Posterior vena cava (tissue), 2 donors: ENCODE results near the gene FHOD1. TPM values are rescaled to one million over a fixed set of nuclear protein-coding genes. Genes with fewer than 3 reads are reported as not detected.

Experiments
- DNase-seq: peaks from one replicate; pipeline ENCODE4 v3.0.0-alpha.2; 2020; ENCODE audit warnings: low spot score
- intact Hi-C, 2 donors: fragments of 100-400 bp; cut with DNase I; formaldehyde crosslinking; loops; one replicate each; pipeline versions ENCODE4 v1.14.1 to v1.14.2; 2022 to 2023
- total RNA-seq, 2 donors: library from RNA; stranded (reverse); fragmentation: NEBNext Ultra II Directional; extraction: Animal tissue kit (Norgen Biotek cat#: 25700); gene quantifications; one replicate each; pipeline ENCODE4 v1.2.1, GENCODE V29; 2021
- donor health status: DM: yes; HTN: yes; CAD: no.
- donor health status: DM: yes; HTN: yes; CAD: no.

The FHOD1 gene
- total RNA-seq, 2 donors from 2014 or later: 23.8 to 32.9 TPM

DNA sequence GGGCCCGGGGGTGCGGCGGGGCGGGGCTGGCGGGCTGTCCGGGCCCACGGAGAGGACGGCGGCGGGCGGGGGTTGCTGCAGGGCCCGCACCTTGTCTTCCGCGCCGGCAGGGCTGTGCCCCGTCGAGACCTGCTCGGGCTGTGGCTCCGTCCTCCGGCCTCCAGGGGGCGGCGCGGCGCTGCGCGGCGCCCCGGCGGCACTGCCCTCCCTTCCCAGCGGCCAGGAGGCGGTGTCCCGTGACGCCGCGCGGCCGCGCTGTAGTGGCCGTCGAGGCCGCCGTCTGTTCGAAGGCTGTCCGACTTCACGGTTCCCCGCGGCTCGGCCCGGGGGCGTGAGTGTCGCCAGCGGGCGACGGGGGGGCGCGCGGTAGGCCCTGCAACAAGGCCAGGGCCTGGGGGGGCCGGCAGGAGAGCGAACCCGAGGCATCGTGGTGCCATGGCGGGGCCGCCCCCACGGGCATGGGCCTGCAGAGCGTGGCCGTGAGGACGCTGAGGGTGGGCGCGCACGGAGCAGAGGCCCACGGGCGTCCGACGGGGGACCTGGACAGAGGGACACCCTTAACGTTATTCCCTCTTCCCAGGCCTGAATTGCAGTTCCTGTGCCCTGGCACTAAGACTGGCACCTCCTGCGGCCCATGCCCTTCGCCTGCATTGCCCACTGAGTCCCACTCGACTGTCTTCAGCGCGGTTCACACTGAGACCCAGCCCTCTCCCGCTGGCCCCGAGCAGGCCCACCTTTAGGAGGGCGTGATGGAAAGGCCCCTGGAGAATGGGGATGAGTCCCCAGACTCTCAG is 32.2 kb upstream of the FHOD1 start, which contains the start of gene PLEKHG4:
TSS of gene PLEKHG4 (plus strand) at position 237 of the 794 bp plus-strand sequence. CDS start at position 750, 513 bp downstream.
- intact Hi-C loops: loop anchor here in 1 of 2 donors (10.0 kb wide), 1 partner anchor 1105 kb away; no protein-coding TSS in a partner anchor
- DNase-seq: peak; percentile 93

DNA sequence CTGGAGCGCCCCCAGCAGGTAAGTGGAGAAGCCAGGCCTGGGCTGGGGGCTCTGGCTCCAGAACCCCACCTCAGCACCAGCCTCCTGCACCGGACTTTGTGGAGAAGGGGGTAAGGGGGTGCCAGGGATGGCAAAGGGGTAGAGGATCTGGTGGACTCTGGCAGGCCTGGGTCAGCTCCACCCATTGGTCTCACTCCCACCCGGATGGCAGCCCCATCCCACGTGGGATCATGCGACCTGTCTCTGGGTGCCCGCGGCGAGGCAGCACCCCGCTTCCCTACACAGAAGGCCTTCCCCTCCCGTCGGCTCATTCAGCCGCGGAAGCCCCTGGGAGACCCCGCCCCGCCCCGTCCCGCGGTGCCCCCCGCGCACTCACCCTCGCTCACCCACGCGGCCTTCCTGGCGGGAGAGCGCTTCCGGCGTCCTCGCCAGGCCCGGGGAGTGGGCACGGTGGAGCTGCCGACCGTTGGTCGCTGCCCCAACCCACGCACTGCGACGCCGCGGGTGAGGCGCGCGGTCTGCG is 31.6 kb upstream of the FHOD1 start:
- DNase-seq: peak; percentile 85
- intact Hi-C loops: no loop called here

DNA sequence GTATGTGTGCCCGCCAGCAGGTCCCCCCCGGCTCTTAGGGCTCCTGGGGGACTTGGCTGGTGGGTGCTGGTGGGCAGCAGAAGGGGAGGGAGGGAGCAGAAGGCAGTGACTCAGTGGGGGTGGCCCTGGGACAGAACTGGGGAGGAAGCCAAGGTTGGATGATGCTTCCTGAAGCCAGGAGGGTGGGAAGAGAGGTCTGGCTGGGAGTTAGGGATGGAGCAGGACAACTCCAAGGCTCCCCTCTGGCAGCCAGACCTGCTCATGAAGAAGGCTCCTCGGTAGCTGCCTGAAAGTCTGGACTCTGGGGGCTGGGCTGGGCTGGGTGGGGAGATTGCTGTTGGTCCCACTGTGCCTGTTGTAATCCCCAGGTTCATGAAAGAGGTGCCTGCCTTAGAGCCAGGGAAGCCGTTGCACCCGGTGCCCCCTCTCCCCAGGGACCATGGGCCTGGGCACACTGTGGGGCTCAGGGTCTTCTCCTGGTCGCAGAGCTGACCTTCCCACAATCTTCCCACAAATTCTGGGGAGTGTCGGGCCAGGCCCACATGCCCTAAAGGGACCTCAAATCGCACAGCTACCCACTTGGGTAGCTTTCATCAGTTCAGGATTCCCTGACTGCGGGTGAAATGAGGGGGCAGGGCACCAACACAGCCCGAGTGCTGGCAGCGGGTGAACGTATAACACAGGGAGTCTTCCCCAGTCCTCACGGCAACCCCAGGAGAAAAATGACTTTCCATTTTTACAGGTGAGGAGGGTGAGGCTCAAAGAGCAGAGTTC is 30.9 kb upstream of the FHOD1 start:
- DNase-seq: no peak
- intact Hi-C loops: no loop called here

DNA sequence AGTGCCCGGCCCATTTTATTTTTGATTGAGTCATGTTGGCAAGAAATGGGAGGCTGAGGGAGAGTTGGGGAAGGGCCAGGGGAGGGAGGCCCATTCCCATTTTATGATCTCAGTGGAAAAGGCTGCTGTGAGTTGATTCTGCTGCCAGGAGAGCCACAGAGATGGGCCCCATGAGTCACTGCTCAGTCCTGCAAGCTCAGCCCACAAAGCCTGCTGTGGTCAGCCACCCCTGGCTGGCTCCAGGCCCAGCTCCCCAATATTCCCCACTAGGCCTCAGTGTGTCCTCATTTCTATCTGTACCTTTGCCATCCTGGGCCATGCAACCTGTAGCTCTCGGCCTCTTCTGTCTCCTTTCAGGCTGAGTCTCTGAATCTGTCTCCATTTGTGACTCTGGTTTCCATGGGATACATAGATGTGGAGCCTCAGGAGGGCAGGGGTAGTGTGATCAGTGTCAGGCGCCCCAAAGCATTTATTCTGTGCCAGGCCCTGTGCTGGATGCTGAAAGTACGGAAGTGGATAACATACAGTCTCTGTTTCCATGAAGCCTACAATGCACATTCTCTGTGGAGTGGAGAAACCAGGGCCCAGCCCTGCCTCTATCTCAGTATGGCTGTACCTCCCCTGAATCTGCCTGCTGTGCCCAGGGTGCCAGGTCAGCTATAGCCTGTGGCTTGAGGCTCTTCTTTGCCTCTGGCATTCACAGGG is 30.2 kb upstream of the FHOD1 start:
- intact Hi-C loops: no loop called here
- DNase-seq: peak; percentile 93

DNA sequence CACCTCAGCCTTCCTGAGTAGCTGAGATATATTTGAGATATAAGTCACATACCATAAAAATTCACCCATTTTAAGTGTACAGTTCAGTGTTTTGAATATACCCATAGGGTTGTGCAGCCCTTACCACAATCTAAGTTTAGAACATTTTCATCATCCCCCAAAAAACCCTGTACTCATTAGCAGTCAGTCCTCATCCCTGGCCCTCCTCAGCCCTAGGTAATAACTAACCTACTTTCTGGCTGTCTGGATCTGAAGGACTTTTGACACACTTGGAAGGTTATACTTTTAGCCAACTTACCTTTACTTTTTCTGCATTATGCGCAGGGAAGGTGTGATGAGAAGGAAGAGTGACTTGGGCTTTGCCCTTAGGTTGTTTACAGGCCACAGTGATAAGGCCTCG is 28.0 kb upstream of the FHOD1 start:
- intact Hi-C loops: no loop called here
- DNase-seq: no peak

DNA sequence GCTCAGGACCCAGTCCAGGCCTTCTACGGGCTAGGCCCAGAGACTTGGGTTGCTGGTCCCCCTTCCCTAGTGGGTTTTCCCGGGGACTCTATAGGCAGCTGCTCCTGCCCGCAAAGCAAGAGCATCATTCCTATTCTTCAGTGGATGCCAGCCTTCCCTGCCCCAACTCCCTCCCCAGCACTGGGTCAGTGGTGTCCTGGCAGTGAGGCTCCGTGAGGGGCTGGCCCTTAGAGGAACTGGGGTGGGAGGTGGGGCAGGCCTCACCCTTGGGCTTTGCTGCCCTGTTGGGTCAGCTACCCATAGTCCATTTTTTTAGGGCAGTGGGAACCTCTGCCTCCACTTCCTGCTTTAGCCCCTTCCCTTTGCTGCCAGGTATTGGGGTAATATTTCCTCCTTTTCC is 24.2 kb upstream of the FHOD1 start:
- intact Hi-C loops: no loop called here
- DNase-seq: peak; percentile 53

DNA sequence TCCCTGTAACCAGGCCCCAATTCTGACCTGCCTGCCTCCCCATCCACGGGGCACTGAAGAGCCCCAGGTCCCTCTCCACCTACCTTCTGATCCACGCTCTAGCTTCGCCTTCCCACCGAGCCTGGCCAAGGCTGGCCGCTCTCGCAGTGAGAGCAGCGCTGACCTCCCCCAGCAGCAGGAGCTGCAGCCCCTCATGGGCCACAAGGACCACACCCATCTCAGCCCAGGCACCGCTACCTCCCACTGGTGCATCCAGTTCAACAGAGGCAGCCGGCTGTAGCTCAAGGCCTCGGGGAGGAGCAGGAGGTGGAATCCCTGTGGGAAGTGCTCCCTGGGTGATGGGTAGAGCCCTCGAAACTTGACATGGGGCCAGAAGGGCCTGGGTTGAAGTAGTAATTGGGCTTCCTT is 23.7 kb upstream of the FHOD1 start:
- DNase-seq: peak; percentile 63
- intact Hi-C loops: no loop called here

DNA sequence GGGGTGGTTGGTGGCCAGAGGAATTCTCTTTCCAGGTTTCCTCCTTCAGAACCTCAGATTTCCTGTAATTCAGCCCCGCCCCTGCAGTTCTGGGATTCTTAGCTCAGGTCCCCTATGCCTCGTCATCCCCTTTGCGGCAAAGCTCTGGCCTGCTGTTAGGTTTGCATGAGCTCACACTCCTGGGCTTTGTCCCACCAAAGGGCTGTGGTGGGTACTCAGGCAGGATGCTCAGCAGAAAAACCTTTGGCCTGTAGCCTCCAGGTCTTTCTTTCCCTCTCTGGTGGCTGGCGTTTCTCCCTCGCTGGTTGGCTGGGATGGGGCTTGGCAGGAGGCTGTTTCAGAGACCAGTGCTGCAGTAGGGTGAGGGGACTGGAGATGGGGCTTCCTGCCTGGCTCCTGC is 22.5 kb upstream of the FHOD1 start:
- DNase-seq: peak; percentile 83
- intact Hi-C loops: no loop called here

DNA sequence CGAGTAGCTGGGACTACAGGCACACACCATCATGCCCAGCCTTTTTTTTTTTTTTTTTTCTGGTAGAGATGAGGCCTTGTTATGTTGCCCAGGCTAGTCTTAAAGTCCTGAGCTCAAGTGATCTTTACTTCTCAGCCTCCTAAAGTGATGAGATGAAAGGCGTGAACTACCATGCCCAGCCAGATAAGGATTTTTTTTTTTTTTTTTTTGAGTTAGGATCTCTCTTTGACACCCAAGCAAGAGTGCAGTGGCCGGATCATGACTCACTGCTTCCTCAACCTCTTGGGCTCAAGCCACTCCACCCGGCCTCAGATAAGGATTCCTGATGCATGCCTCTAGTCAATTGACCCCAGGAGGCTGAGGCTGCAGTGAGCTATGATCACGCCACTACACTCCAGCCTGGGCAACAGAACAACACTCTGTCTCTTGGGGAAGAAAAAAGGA is 20.9 kb upstream of the FHOD1 start:
- peak; percentile 92 for DNase-seq
- intact Hi-C loops: no loop called here

DNA sequence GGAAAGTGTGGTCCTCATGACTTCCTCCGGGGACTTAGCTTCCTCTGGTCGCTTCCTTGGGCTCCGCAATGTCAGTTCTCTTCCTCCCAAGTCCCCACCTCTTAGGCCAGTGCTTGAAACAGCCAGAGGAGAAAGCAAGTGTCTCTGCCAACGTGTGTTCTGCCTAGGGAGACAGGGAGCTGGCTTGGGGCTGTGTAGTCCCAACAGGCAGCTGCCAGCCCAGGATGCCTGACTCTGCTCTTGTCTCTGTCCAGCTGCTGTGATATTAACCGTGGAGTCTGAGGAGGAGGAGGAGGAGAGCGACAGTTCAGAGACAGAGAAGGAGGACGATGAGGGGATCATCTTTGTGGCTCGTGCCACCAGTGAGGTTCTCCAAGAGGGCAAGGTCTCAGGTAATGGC is 18.6 kb upstream of the FHOD1 start:
- intact Hi-C loops: no loop called here
- DNase-seq: peak; percentile 25

DNA sequence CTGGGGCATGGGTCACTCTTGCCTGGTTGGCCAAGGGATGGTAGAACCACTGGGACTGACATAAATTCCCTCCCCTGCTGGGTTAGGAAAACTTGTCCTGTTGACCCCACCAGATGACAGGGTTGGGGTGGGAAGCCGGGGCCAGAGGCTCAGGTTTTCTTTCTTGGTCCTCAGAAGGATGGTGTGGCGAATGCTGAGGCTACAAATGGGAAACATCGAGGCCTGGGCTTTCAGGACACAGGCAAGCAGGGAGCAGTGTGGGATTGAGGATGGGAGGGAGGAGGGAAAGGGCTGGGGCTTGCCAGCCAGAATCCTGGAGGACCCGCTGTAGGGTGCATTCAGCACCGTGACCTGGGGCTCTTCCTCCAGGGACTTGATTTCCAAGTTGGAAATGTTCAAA is 17.6 kb upstream of the FHOD1 start:
- peak; percentile 26 for DNase-seq
- intact Hi-C loops: no loop called here

DNA sequence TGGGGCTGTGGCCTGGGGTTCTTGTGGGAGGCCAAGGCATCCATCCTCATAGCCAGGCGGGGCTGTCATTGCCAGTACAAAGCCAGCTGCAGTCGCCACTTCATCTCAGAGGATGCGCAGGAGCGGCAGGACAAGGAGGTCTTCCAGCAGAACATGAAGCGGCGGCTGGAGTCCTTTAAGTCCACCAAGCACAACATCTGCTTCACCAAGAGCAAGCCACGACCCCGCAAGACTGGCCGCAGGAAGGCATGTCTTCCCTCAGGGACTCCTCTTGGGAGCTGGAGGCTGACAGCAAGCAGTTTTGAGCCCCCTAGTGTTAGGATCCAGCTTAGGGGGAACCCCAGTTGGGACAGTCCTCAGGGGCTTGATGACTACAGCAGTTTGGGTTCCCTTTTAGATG is 17.0 kb upstream of the FHOD1 start:
- DNase-seq: peak; percentile 54
- intact Hi-C loops: no loop called here

DNA sequence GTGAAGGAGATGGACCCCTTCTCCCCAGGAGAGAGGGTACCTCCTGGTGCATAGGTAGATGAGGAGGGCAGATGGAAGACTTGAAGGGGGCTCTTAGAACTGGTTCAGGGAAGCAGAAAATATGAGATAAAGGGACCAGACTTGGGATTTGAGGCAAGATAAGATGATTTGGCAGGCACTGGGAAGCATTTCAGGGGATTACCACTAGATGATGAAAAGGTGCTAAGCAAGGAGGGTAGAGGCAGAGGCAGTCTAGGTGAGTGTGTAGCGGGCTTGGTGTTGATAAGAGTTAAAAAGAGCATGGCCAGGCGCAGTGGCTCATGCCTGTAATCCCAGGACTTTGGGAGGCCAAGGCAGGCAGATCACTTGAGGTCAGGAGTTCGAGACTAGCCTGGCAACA is 15.9 kb upstream of the FHOD1 start:
- DNase-seq: no peak
- intact Hi-C loops: no loop called here

DNA sequence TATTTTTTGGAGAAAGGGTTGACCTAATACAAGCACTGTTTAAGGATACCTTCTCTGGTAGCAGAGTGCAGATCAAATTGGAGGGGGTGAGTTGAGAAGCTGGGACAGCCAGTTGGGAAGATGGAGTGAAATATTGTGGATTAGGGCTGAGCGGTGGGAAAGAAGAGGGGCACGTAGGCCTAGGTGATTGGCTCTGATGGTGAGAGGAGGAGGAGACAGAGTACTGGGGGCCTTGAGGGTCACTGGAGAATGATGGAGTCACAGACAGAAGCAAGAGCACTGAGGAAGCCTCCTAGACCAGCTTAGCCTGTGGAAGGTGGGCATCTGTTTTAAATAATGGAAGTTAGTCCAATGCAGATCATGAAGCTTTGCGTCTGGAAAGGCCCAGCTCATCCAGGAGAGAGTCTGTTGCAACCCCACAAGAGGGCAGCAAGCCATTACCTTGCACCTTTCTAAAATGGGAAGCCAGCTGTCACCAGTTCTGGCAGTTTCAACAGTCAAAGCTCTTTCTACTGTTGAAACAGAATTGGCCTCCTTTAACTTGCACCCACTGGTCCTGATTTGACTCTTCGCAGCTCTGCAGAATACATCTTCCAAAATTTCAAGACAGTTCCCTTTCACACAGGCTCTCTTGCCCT is 13.3 kb upstream of the FHOD1 start:
- intact Hi-C loops: no loop called here
- DNase-seq: peak; percentile 43

DNA sequence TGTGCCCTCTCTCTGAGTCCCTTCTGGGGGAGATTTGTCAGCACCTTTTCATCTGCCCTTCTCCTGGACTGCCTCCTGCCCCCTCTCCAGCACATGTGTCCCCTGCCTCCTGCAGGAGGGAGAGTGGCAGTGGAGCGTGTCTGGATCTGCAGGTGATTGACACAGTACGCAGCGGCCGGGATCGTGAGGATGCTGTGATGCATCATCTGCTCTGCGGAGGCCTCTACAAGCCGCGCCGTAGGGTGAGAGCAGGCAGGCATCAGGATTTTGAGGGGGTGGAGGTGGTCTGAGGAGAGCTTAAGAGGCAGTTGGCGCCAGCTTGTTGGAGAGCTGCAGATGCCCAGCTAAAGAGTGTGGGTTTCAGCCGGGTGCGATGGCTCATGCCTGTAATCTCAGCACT is 12.4 kb upstream of the FHOD1 start:
- DNase-seq: peak; percentile 35
- intact Hi-C loops: no loop called here

DNA sequence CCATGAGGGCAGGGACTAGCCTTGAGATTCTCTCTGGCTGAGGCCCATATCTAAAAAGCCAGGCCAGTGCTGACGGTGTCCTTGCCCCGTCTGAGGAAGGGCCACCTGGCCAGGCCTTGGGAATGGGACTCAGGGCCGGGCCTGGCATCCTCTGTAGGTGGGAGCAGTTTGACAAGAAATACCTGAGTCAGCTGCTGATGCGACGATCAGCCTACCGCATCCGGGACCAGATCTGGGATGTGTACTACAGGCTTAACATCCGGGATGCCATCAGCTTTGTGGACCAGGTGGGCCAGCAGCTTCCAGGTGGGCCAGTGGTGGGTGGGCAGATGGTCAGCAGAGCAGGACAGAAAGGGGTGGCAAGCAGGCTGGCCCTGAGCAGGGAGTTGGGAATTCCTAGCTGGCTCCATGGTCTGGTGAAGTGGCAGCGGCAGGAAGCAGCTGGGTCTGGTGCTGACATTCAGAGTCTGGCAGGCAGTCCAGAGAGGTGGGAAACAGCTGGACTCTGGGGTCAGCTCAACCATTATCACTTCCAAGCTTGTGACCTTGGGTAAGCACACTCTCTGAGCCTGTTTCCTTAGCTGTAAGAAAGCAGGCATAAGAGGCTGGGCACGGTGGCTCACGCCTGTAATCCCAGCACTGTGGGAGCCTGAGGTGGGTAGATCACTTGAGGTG is 11.0 kb upstream of the FHOD1 start:
- DNase-seq: peak; percentile 70
- intact Hi-C loops: loop anchor here in 1 of 2 donors (1.0 kb wide), 1 partner anchor 21 kb away; no protein-coding TSS in a partner anchor

DNA sequence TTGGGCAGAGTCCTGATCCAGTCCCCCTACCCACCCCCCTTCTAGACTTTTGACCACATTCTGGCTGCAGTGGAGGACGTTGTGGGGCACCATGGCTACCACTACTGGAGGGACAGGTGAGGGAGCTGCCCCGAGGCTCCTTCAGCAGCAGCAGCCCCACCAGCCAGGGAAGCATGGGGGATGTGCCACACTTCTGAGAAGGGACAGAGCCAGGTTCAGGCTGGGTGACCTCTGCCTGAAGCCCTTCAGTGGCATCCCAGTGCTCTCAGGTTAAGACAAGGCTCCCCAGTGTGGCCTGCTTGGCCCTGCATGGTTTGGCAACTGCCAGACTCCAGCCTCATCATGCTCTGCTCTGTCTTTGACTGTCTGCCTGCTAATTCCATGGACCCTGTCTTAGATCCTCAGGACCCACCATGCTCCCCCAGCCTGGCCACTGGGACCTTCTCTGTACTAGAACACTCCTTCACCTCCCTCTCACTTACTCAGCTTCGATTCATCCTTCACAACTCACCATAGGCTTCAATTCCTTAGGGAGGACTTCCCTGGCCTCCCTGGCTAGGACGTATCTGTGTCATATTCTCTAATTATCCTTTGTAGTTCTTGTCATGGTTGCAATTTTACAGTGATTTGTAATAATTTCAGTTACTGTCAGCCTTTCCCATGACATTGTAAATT is 10.3 kb upstream of the FHOD1 start:
- DNase-seq: peak; percentile 46
- intact Hi-C loops: loop anchor here in 1 of 2 donors (1.0 kb wide), 1 partner anchor 20 kb away; no protein-coding TSS in a partner anchor

DNA sequence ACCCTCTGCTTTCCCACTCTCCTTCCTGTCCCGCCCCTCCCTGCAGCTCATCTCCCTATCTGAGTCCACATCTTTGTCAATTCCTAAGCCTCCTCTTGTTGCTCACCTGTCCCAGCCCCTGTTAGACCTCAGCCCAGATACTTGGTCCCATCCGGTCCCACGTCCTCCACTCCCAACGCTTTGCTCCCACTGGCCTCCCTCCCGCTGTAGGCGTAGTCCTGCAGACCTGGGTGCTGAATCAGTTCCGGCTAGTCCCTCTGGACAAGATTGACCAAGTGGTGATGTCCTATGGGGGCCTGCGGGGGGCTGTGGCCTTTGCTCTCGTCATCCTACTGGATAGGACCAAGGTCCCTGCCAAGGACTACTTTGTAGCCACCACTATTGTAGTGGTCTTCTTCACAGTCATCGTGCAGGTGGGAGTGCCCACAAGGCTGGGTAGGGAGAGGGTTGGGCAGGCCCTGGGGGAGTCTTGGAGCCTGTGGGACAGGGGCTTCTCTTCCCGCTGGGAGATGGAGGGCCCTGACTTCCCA is 9.5 kb upstream of the FHOD1 start:
- peak; percentile 62 for DNase-seq
- intact Hi-C loops: no loop called here
